Femur (tissue), 1 donor: Measurements from ENCODE around the gene MPP2.
"Not testable (repeated sequence)": the region's sequence is repeated elsewhere in the genome, so short reads cannot be mapped to it uniquely, and the experiment has no call there.

Source experiments
- DNase-seq: peaks from one replicate; pipeline ENCODE4 v3.0.0-alpha.2; 2017

The MPP2 gene

GRCh38 chr17:43900858-43901754 lies 6.2 kb downstream of the MPP2 start:
- no peak for DNase-seq

GRCh38 chr17:43900183-43900857 lies 7.0 kb downstream of the MPP2 start:
- peak; percentile 94 for DNase-seq

- DNase-seq, result no peak
Measured at GRCh38 chr17:43898446-43898845, 8.9 kb downstream of the MPP2 start.

GRCh38 chr17:43897831-43898230 lies 9.5 kb downstream of the MPP2 start:
- no peak for DNase-seq

- not testable (repeated sequence) for DNase-seq
Measured at GRCh38 chr17:43894494-43894893, 12.8 kb downstream of the MPP2 start.

DNA sequence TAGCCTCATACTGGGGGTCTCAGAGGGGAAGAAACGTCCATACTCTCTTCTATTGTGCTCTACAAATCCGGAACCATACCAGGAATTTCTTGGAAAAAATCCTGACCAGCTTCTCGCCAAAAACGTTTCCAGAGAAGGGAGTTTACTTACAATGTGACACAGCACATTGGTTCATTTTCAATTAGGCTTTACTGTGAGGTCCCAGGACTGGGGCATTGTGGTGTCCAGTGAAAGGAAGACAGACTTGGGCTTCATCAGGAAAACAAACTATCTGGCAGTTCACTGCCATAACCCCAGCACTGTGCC lies 14.7 kb downstream of the MPP2 start:
- DNase-seq, result no peak

DNA sequence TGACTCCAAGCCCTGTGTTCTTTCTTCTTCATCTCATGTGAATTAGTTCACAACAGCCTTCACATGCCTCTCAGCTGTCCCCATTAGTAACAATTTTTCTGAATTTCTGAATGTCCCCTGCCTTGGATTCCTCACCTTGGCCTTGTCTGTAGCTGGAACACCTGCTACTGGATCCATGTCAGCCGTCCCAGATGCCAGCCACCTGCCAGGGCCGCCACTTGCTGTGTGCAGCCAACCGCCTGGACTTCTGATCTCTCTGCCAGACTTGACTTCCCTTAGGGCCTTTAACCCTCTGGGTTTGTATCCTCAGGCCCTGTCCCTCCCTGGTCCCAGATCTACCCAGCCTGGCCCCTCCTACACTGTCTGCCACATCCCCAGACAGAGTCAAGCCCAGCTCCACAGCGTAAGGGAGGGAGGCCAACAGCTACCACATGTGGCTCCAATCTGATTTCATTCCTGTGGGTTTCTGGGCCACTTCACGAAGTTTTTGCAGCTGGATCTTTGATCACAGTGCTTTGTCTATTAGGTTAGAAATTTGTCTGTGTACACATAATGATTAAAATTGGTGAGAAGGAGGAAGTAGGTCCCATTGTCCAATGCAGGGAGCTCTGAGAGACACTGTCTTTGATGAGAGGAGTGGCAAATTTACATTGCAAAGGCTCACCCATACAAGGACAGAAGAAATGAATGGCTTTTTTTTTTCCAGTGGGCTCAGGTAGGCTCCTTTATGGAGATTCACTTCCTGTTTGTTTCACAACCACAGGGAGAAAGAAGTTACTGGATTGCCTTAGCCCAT lies 15.3 kb downstream of the MPP2 start:
- no peak for DNase-seq

GRCh38 chr17:43890240-43890639 lies 17.1 kb downstream of the MPP2 start:
- no peak for DNase-seq

DNA sequence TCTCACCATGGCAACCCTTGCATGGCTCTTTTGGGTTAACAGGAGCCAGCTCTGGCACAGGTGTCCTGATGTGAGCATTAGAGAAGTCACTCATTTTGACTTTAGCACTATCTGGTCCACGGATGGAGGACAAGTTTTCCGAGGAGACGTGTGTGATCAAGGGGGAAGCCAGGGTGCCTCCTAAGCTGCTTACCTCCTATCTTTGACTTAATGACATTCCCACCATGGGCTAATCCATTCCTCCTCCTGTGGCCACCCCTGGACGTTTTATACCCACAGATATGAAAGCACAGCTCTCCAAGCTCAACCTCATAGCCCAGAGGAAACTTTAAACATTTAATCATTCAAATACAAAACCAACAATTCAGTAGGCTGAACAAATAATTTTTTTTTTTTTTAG lies 18.8 kb downstream of the MPP2 start:
- DNase-seq, result no peak

GRCh38 chr17:43882761-43883415 lies 24.4 kb downstream of the MPP2 start:
- no peak for DNase-seq

DNA sequence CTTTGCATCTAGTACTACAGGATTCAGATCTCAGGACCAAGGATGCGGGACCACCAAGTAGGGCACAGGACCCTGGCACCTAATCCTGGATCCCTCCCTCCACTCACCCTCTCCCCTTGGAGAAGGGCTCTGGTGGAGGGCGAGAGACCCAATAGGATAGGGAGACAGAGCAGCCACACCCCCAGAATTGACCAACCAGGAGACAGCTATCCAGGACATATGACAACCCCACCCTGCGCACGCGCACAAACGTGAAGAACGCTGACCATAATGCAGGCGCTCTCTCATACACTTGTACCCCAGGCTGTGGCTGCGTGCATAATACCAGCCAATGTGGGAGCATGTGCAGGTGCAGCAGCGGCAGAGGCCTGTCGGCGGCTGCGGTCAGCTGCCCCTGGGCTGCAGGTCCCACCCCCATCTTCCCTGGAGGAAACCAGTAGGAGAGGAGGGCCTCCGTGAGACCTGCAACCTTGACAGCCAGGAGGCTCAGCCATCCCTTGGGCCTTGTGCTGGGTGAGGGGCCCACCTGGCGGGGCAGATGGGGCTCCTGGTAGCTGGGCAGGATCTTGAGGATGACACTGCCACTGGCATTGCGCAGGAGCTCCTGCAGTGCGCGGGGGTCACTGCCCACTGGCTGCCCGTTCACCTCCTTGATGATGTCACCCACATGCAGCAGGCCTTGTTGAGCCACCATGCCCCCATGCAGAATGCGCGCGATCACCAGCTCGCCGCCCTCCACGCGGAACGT lies 25.4 kb downstream of the MPP2 start:
- DNase-seq, result no peak

DNA sequence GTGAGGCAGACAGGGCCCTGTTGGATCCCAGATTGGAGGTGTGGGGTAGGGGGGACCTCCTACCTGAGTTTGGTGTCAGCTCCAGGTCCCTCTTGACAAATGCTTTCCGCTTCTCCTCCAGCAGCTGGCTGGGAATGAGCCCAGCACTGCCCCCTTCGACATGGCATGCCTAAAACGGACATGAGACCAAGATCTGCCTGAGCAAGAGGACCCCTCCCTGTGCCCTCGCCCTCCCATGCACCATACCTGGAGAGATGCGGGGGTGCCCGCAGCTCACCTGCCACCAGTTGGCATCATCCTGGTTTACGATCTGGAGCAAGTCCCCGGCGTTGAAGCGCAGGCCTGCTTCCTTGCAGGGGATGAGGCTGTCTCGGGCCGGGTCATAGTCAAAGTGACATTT lies 26.2 kb downstream of the MPP2 start:
- DNase-seq, result no peak

DNA sequence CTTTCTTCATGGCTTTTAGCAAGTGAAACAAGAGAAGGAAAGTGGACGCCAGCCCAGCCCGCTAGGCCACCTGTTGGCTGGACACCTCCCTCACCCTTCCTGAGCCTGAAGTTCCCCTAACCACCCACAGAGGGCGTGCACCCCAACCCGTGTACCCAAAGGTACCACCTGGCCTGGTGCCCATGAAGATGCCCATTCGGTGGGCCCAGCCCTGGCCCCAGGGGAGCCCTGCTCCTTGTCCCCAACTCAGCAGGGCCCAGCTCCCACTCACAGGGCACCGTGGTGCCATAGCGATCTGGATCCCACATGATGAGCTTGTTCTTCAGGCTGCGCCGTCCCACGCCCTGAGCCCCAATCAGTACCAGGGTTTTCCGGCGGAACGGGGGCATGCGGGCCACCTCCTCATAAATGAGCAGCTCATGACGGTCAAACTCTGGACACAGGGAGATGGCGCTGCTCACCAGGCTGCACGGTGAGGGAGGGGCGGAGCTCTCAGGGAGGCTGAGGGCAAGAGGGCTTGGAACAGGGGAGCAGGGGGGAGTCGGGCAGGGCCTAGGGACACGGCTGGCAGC lies 26.8 kb downstream of the MPP2 start:
- DNase-seq, result peak; percentile 72

- no peak for DNase-seq
Measured at GRCh38 chr17:43879723-43880419, 27.5 kb downstream of the MPP2 start.

DNA sequence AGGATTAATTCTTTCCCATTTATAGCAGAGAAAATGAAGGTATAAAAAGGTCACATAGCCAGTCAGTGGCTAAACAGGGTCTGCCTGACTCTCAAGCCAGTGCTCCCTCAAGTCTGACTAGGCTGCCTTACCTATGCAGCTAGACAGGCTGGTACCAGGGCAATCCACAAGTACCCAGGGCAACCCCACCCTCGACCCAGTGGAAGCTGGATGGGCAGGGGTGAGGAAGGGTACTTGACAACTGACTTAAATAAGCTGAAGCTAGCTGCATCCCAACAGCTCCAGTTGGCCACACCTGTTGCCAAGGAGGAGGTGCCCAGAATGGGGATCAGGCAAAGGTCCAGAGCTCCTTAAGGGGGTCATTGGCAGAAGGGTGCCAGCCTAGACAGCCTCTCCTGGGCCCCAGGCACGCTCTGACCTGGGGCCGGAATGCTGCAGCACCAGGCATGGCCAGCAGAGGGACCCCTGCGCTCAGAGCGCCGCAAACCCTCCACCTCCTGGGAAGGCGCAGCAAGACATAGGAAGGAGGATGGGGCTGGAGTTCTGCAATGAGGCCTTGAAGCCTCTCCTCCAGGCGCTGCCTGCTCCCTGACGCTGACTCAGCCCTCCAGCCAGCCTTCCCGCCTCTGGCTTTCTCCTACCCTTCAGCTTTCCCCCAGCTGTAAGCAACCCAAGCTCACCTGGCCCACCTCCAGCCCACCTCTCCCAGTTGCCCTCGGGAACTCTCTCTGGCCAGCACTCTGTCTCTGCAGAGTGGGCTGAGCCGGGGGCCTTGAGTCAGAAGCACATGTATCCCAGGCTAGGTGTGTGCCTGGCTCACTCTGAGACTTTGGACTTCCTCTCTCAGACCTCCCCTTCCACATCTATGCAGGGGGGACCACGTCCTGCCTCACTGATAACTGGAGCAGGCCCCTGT lies 28.8 kb downstream of the MPP2 start:
- peak; percentile 86 for DNase-seq

GRCh38 chr17:43877451-43878155 lies 29.7 kb downstream of the MPP2 start:
- no peak for DNase-seq

- no peak for DNase-seq
Measured at GRCh38 chr17:43877031-43877430, 30.3 kb downstream of the MPP2 start.

DNA sequence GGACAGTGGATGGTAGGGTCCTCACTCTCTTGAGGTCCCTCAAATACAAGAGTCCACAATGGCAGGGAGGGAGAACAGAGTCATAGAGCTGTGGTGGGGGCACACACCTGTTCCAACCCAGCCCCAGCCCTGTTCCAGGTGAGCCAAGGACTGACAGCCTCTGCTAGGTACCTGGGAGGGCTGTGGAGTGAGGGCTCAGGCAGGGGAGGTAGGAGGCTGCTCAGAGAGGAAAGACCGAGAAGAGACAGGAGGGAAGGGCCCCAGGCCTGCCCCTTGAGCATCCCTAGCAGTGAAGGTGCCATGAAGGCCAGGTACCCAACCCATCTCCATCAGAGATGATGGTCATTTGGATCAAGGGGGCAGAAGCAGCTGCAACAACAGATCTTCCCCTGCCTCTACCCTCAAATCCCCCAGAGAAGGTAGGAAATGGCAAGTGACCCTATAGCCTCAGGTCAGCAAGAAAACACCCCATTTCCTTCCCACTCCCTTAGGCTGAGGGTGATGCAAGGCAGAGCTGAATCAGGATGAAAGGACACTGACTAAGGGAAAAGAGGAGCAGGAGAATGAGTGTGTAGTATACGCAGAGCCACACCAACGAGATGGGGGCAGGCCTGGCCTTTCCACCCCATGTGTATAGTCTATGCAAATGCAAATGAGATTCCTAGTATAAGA lies 31.7 kb downstream of the MPP2 start:
- no peak for DNase-seq

- DNase-seq, result no peak
Measured at GRCh38 chr17:43874293-43874692, 33.0 kb downstream of the MPP2 start.
